ENCODE results near the gene NUDT22. TPM values are rescaled to one million over a fixed set of nuclear protein-coding genes. Genes with fewer than 3 reads are reported as not detected.
A peak's percentile ranks its signal among the peaks of the same experiment; 100 is the strongest.

The NUDT22 gene
- total RNA-seq, 1 donor from 2014 or later: 45.0 TPM

DNA sequence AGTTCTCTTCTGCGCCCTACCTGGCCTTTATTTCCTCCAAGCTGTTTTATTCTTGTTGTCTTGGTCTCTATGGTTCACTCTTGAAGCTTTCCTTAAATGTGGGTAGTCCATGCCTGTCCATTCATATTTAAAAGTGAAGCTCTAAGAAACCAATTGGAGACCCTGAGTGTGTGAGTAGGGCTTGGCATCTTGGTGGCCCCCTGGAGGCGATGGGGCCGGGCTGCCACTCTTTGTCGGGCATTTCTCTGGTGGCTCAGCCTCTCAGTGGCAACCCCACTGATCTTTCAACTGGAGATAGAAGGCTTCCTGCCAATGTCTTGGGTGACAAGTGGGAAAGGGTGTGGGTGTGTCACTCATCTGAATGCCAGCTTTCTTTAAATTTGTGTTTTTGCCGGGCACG, 9.2 kb upstream of the NUDT22 start:
- Histone ChIP-seq H3K9me3 (no peaks in the 10 kb centered on the region), H3K4me3 (no peak overlapping the region), H3K27ac (no peak overlapping the region), H3K36me3 (peaks cover 63% of the 10 kb centered on the region), H3K27me3 (ENCODE audit: low read depth) (no peaks in the 10 kb centered on the region), H3K4me1 (no peaks in the 10 kb centered on the region)
- ATAC-seq: no peak
- TF ChIP-seq, protein P1, sequence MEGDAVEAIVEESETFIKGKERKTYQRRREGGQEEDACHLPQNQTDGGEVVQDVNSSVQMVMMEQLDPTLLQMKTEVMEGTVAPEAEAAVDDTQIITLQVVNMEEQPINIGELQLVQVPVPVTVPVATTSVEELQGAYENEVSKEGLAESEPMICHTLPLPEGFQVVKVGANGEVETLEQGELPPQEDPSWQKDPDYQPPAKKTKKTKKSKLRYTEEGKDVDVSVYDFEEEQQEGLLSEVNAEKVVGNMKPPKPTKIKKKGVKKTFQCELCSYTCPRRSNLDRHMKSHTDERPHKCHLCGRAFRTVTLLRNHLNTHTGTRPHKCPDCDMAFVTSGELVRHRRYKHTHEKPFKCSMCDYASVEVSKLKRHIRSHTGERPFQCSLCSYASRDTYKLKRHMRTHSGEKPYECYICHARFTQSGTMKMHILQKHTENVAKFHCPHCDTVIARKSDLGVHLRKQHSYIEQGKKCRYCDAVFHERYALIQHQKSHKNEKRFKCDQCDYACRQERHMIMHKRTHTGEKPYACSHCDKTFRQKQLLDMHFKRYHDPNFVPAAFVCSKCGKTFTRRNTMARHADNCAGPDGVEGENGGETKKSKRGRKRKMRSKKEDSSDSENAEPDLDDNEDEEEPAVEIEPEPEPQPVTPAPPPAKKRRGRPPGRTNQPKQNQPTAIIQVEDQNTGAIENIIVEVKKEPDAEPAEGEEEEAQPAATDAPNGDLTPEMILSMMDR (IDR thresholded peaks at IDR 0.05): no peak
- intact Hi-C loops (cut with DNase I): no loop called here
- DNase-seq: no peak

GRCh38 chr11:64218628-64219353, 7.3 kb upstream of the NUDT22 start:
- Histone ChIP-seq H3K27me3 (ENCODE audit: low read depth) (no peaks in the 10 kb centered on the region), H3K4me3 (no peak overlapping the region), H3K4me1 (no peaks in the 10 kb centered on the region), H3K36me3 (peaks cover 64% of the 10 kb centered on the region), H3K9me3 (no peaks in the 10 kb centered on the region), H3K27ac (no peak overlapping the region)
- ATAC-seq (no peak), DNase-seq (no peak)
- TF ChIP-seq, protein P1 (IDR thresholded peaks at IDR 0.05): no peak
- intact Hi-C loops (cut with DNase I): no loop called here

GRCh38 chr11:64219354-64219684, 6.8 kb upstream of the NUDT22 start:
- H3K27me3 ChIP-seq (ENCODE audit: low read depth): no peaks in the 10 kb centered on the region
- no peak overlapping the region for H3K27ac ChIP-seq
- intact Hi-C loops (cut with DNase I): no loop called here
- no peak overlapping the region for H3K4me3 ChIP-seq
- ATAC-seq: peak in 1 of 2 donors; percentile 5
- H3K9me3 ChIP-seq: no peaks in the 10 kb centered on the region
- H3K36me3 ChIP-seq: peaks cover 61% of the 10 kb centered on the region
- no peak for DNase-seq
- no peaks in the 10 kb centered on the region for H3K4me1 ChIP-seq
- TF ChIP-seq, protein P1 (IDR thresholded peaks at IDR 0.05): no peak

GRCh38 chr11:64219755-64220154, 6.3 kb upstream of the NUDT22 start:
- no peak for ATAC-seq
- no peaks in the 10 kb centered on the region for H3K9me3 ChIP-seq
- peaks cover 2% of the 10 kb centered on the region for H3K4me1 ChIP-seq
- no peak overlapping the region for H3K27ac ChIP-seq
- peaks cover 57% of the 10 kb centered on the region for H3K36me3 ChIP-seq
- H3K4me3 ChIP-seq: no peak overlapping the region
- intact Hi-C loops (cut with DNase I): no loop called here
- no peaks in the 10 kb centered on the region for H3K27me3 ChIP-seq (ENCODE audit: low read depth)
- no peak for DNase-seq
- TF ChIP-seq, protein P1 (IDR thresholded peaks at IDR 0.05): no peak

DNA sequence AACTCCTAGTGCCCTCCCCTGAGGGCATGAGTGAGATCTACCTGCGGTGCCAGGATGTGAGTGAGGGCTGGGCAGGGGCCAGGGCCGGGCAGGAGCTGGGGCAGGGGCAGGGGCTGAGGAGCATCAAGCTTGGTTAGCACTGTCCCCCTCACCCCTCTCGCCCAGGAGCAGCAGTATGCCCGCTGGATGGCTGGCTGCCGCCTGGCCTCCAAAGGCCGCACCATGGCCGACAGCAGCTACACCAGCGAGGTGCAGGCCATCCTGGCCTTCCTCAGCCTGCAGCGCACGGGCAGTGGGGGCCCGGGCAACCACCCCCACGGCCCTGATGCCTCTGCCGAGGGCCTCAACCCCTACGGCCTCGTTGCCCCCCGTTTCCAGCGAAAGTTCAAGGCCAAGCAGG, 5.8 kb upstream of the NUDT22 start:
- no peak overlapping the region for H3K4me3 ChIP-seq
- H3K36me3 ChIP-seq: peaks cover 55% of the 10 kb centered on the region
- DNase-seq (no peak), ATAC-seq (no peak)
- intact Hi-C loops (cut with DNase I): no loop called here
- TF ChIP-seq, protein P1 (IDR thresholded peaks at IDR 0.05): no peak
- no peaks in the 10 kb centered on the region for H3K27me3 ChIP-seq (ENCODE audit: low read depth)
- H3K27ac ChIP-seq: no peak overlapping the region
- peaks cover 7% of the 10 kb centered on the region for H3K4me1 ChIP-seq
- H3K9me3 ChIP-seq: no peaks in the 10 kb centered on the region
